Subcutaneous adipose tissue (tissue), 4 donors: ENCODE data around the gene MANBA. TPM values are rescaled to one million over a fixed set of nuclear protein-coding genes. Genes with fewer than 3 reads are reported as not detected.

Experiments
- total RNA-seq, 4 donors: library from RNA; depleted of rRNA; stranded (reverse); fragments of >200 nt; gene quantifications; one replicate each; pipeline ENCODE4 v1.1.0, GENCODE V29; 2016
- TF ChIP-seq, protein P1 (sequence below): fragments of 450-650 bp; IDR thresholded peaks from one replicate; pipeline ENCODE4 v1.5.1; 2016; ENCODE audit warnings: low read depth, mild to moderate bottlenecking, control low read depth, antibody characterized with exemption, moderate library complexity

The MANBA gene
- total RNA-seq, 4 donors from 2014 or later: 26.8 to 97.2 (median 47.0) TPM

DNA sequence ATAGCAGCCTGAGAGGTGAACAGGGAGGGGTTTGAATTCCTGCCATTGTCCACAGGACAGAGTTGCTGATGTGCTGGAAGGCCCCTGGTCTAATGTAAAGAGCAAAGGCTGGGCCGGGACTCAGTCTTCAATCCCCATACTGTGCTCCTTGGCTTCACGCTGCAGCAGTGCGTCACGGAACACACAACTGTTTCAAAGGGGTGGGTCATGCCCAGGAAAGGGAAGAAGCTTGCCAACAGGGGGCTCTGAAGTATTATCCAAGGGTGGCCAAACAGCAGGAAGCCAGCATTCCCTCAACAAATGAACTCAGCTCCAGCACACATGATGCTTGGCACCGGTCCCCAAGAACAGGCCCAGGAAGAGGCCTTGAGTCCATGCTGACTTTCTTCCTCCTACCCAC is 137.1 kb downstream of the MANBA start:
- TF ChIP-seq, protein P1, sequence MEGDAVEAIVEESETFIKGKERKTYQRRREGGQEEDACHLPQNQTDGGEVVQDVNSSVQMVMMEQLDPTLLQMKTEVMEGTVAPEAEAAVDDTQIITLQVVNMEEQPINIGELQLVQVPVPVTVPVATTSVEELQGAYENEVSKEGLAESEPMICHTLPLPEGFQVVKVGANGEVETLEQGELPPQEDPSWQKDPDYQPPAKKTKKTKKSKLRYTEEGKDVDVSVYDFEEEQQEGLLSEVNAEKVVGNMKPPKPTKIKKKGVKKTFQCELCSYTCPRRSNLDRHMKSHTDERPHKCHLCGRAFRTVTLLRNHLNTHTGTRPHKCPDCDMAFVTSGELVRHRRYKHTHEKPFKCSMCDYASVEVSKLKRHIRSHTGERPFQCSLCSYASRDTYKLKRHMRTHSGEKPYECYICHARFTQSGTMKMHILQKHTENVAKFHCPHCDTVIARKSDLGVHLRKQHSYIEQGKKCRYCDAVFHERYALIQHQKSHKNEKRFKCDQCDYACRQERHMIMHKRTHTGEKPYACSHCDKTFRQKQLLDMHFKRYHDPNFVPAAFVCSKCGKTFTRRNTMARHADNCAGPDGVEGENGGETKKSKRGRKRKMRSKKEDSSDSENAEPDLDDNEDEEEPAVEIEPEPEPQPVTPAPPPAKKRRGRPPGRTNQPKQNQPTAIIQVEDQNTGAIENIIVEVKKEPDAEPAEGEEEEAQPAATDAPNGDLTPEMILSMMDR: no peak

GRCh38 chr4:102620697-102621497 is 139.9 kb downstream of the MANBA start:
- TF ChIP-seq, protein P1: no peak

DNA sequence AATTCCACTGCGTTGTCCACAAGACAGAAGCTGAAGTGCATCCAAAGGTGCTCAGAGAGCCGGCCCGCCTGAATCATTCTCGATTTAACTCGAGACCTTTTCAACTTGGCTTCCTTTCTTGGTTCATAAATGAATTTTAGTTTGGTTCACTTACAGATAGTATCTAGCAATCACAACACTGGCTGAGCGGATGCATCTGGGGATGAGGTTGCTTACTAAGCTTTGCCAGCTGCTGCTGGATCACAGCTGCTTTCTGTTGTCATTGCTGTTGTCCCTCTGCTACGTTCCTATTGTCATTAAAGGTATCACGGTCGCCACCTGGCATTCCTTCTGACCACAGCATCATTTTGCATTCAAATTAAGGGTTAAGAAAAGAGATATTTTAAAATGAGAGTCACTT is 144.1 kb downstream of the MANBA start:
- TF ChIP-seq, protein P1: no peak

GRCh38 chr4:102614801-102615200 is 146.0 kb downstream of the MANBA start:
- TF ChIP-seq, protein P1: no peak

- TF ChIP-seq, protein P1: no peak
These were observed 147.9 kb downstream of the MANBA start for GRCh38 chr4:102612824-102613366.

GRCh38 chr4:102612210-102612609 is 148.6 kb downstream of the MANBA start:
- TF ChIP-seq, protein P1: no peak

- TF ChIP-seq, protein P1: no peak
These were observed 150.3 kb downstream of the MANBA start for GRCh38 chr4:102610476-102610875.
